PC-3 (cell line): ENCODE data around the gene RGL3. TPM values are rescaled to one million over a fixed set of nuclear protein-coding genes. Genes with fewer than 3 reads are reported as not detected.
A peak's percentile ranks its signal among the peaks of the same experiment; 100 is the strongest.
"Not testable (repeated sequence)": the region's sequence is repeated elsewhere in the genome, so short reads cannot be mapped to it uniquely, and the experiment has no call there.

Experiments used
- ATAC-seq: fragments of 200-7000 bp; cut with Tn5 transposase; 2 replicates; pipeline ENCODE4 v1.9.1; 2020; ENCODE audit warnings: mild to moderate bottlenecking, moderate library complexity
- BruUV-seq: library from RNA; stranded (reverse); fragments of 400-500 nt; replicated peaks from 2 replicates; lab custom pipeline; 2021; lab: Mats Ljungman, UMichigan
- CTCF ChIA-PET: fragments of 300-600 bp; sonication (Branson Sonifier 250); formaldehyde crosslinking; loops from one replicate; lab custom pipeline; 2022; ENCODE audit warnings: antibody characterized with exemption; lab: Charles Lee
- POLR2A ChIA-PET: fragments of 300-600 bp; sonication (Branson Sonifier 250); formaldehyde crosslinking; loops from one replicate; lab custom pipeline; 2022; ENCODE audit warnings: antibody characterized with exemption; ENCODE audit not compliant: unreplicated experiment; lab: Charles Lee
- DNase-seq: peaks from one replicate; pipeline ENCODE4 v3.0.0-alpha.2; 2015
- H2AFZ ChIP-seq: fragments of 300-600 bp; sonication (generic); 2 replicates; pipeline ENCODE4 v1.6.0; 2016; ENCODE audit warnings: antibody characterized with exemption, low read length
- H3F3A ChIP-seq: fragments of 300-600 bp; sonication (generic); one replicate; pipeline ENCODE4 v1.6.0; 2017; ENCODE audit warnings: antibody characterized with exemption, low read length, control low read depth, mild to moderate bottlenecking; ENCODE audit not compliant: unreplicated experiment
- H3K27ac ChIP-seq: fragments of 300-600 bp; sonication (generic); 2 replicates; pipeline ENCODE4 v1.5.1; 2016; ENCODE audit warnings: mild to moderate bottlenecking, low read length
- H3K27me3 ChIP-seq: fragments of 300-600 bp; sonication (generic); 2 replicates; pipeline ENCODE4 v1.6.1; 2016; ENCODE audit warnings: low read length, mixed read lengths
- H3K36me3 ChIP-seq: fragments of 300-600 bp; sonication (generic); 2 replicates; pipeline ENCODE4 v1.6.1; 2016; ENCODE audit warnings: low read depth, mixed run types, low read length, mixed read lengths
- H3K4me1 ChIP-seq: fragments of 300-600 bp; sonication (generic); 2 replicates; pipeline ENCODE4 v1.5.1; 2016; ENCODE audit warnings: low read length; ENCODE audit not compliant: insufficient read depth
- H3K4me2 ChIP-seq: fragments of 300-600 bp; sonication (generic); 2 replicates; pipeline ENCODE4 v1.6.0; 2016; ENCODE audit warnings: low read length
- H3K4me3 ChIP-seq: fragments of 300-600 bp; sonication (generic); 2 replicates; pipeline ENCODE4 v1.5.1; 2016; ENCODE audit warnings: mild to moderate bottlenecking, low read length, mixed read lengths
- H3K79me2 ChIP-seq: fragments of 300-600 bp; sonication (generic); 2 replicates; pipeline ENCODE4 v1.6.1; 2017; ENCODE audit warnings: low read length, mixed read lengths
- H3K9ac ChIP-seq: fragments of 300-600 bp; sonication (generic); 2 replicates; pipeline ENCODE4 v1.6.0; 2016; ENCODE audit warnings: mild to moderate bottlenecking, low read length
- H3K9me2 ChIP-seq: fragments of 300-600 bp; sonication (generic); replicated peaks from 2 replicates; pipeline ENCODE4 v1.6.1; 2016; ENCODE audit warnings: mixed run types, low read length, mixed read lengths
- H3K9me3 ChIP-seq: fragments of 300-600 bp; sonication (generic); 2 replicates; pipeline ENCODE4 v1.6.1; 2016; ENCODE audit warnings: low read length, mixed read lengths
- H4K20me1 ChIP-seq: fragments of 300-600 bp; sonication (generic); 2 replicates; pipeline ENCODE4 v1.6.1; 2016; ENCODE audit warnings: low read length, mixed read lengths
- EZH2 ChIP-seq: fragments of 300-600 bp; sonication (generic); IDR thresholded peaks from one replicate; pipeline ENCODE4 v1.6.1; 2017; ENCODE audit warnings: antibody characterized with exemption, mild to moderate bottlenecking, low read length; ENCODE audit not compliant: unreplicated experiment
- EZH2phosphoT487 ChIP-seq: fragments of 300-600 bp; sonication (generic); IDR thresholded peaks from 2 replicates; pipeline ENCODE4 v1.6.1; 2018; ENCODE audit warnings: mild to moderate bottlenecking, antibody characterized with exemption, low read length, borderline replicate concordance
- intact Hi-C: fragments of 100-400 bp; cut with micrococcal nuclease; formaldehyde crosslinking; loops from 2 replicates; pipeline ENCODE4 v1.9.0; 2023
- total RNA-seq: library from RNA; depleted of rRNA; stranded (reverse); fragments of >200 nt; gene quantifications from 2 replicates; pipeline ENCODE4 v1.2.3, GENCODE V29; 2014
- TF ChIP-seq, protein P1 (sequence below): fragments of 300-600 bp; sonication (generic); conservative IDR thresholded peaks from 2 replicates; pipeline ENCODE4 v1.5.1; 2017; ENCODE audit warnings: antibody characterized with exemption, low read depth, mild to moderate bottlenecking, low read length

Gene RGL3
- total RNA-seq, 1 experiment from 2014 or later, result 23.5 TPM

DNA sequence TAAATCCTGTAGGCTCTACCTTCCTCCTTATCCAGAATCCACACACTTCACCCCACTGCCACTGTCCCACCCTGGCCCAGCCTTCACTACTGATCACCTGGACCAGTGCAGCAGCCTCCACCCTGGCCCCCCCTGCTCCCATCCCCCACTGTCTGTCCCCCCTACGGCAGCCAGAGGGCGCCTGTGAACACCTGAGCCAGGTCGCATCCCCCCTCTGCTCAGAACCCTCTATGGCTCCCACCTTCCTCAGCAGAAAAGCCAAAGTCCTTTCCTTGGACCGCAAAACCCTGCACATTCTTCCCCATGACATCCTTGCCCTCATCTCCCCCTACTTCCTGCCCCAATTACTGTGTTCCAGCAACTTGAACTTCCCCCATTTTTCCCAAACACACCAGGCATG is 41.1 kb upstream of the RGL3 start:
- Histone ChIP-seq H3K4me2 (no peak overlapping the region), H3K9me3 (no peaks in the 10 kb centered on the region), H2AFZ (no peak overlapping the region), H3K9me2 (no peaks in the 10 kb centered on the region), H4K20me1 (no peaks in the 10 kb centered on the region), H3K27me3 (no peaks in the 10 kb centered on the region), H3K4me1 (no peaks in the 10 kb centered on the region), H3K4me3 (no peak overlapping the region), H3K36me3 (no peaks in the 10 kb centered on the region), H3K9ac (no peak overlapping the region), H3F3A (no peaks in the 10 kb centered on the region), H3K27ac (no peak overlapping the region), H3K79me2 (no peaks in the 10 kb centered on the region)
- BruUV-seq, result no TSS peak
- ATAC-seq (no peak), DNase-seq (no peak)
- TF ChIP-seq EZH2 (no peak), EZH2phosphoT487 (no peak)
- TF ChIP-seq, protein P1, sequence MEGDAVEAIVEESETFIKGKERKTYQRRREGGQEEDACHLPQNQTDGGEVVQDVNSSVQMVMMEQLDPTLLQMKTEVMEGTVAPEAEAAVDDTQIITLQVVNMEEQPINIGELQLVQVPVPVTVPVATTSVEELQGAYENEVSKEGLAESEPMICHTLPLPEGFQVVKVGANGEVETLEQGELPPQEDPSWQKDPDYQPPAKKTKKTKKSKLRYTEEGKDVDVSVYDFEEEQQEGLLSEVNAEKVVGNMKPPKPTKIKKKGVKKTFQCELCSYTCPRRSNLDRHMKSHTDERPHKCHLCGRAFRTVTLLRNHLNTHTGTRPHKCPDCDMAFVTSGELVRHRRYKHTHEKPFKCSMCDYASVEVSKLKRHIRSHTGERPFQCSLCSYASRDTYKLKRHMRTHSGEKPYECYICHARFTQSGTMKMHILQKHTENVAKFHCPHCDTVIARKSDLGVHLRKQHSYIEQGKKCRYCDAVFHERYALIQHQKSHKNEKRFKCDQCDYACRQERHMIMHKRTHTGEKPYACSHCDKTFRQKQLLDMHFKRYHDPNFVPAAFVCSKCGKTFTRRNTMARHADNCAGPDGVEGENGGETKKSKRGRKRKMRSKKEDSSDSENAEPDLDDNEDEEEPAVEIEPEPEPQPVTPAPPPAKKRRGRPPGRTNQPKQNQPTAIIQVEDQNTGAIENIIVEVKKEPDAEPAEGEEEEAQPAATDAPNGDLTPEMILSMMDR, result peak; percentile 48; the same call in 1 of the 2 replicates
- POLR2A ChIA-PET, result no interaction called here
- intact Hi-C loops, result no loop called here
- CTCF ChIA-PET, result no interaction called here

DNA sequence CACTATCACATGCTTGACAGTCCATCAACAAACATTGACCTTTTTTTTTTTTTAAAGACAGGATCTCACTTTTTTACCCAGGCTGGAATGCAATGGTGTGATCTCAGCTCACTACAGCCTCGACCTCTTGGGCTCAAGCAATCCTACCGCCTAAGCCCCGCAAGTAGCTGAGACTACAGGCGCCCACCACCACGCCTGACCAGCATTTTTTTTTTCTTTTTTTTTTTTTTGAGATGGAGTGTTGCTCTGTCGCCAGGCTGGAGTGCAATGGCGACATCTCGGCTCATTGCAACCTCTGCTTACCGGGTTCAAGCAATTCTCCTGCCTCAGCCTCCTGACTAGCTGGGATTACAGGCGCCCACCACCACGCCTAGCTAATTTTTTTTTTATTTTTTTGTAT is 39.8 kb upstream of the RGL3 start:
- H3K27ac ChIP-seq, H4K20me1 ChIP-seq, H3K79me2 ChIP-seq, BruUV-seq, H3K4me3 ChIP-seq, H3K27me3 ChIP-seq, CTCF ChIA-PET, POLR2A ChIA-PET, H3K4me2 ChIP-seq, ATAC-seq, H3K36me3 ChIP-seq, H3K9ac ChIP-seq, H3K9me3 ChIP-seq, DNase-seq, H2AFZ ChIP-seq, H3K4me1 ChIP-seq, H3K9me2 ChIP-seq, H3F3A ChIP-seq, intact Hi-C loops: not testable (repeated sequence)

DNA sequence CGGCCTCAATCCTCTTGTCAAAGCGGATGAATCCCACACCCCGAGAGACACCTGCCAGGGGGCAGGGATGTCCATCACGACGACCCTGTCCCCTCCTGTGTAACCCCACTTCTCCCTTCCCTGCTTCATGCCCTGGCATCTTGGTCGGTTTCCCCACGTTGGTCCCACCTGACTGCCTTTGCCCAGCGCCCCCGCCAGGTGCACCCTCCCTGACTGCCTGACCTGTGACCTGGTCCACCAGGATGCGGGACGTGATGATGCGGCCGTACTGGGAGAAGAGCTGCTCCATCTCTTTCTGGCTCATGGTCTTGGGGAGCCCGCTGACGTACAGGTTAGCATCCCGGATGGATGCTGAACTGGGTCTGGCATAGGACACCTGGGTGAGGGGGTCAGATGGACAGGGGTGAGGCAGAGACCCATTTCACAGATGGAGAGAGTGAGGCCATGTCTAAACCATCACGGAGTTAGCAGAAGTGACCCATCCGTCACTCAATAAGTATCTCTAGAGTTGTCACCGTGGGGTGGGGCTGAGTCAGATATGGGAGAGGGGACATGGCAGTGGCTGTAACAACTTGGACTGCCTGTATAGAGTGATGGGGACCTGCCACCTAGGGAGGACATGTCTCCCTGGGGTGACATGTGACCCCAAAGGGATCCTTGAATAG is 39.3 kb upstream of the RGL3 start:
- TF ChIP-seq EZH2 (no peak), EZH2phosphoT487 (no peak)
- TF ChIP-seq, protein P1, result no peak
- H3K79me2 ChIP-seq, result no peaks in the 10 kb centered on the region
- ChIA-PET CTCF (no interaction called here), POLR2A (interaction anchor here (0.7 kb wide), 1 partner anchor 175 kb away, joined by 4 read pairs; no protein-coding TSS in a partner anchor)
- no peaks in the 10 kb centered on the region for H3K36me3 ChIP-seq
- H3K4me2 ChIP-seq, result no peak overlapping the region
- intact Hi-C loops, result no loop called here
- H3K27ac ChIP-seq, result no peak overlapping the region
- no peaks in the 10 kb centered on the region for H3K27me3 ChIP-seq
- no peaks in the 10 kb centered on the region for H3K9me3 ChIP-seq
- ATAC-seq, result no peak
- H3K9ac ChIP-seq, result no peak overlapping the region
- no peak overlapping the region for H2AFZ ChIP-seq
- H3K4me3 ChIP-seq, result no peak overlapping the region
- no peak for DNase-seq
- no peaks in the 10 kb centered on the region for H4K20me1 ChIP-seq
- no peaks in the 10 kb centered on the region for H3K9me2 ChIP-seq
- no peaks in the 10 kb centered on the region for H3F3A ChIP-seq
- H3K4me1 ChIP-seq, result no peaks in the 10 kb centered on the region
- no TSS peak for BruUV-seq
